Measurements from ENCODE around the gene PCDHAC2. TPM values are rescaled to one million over a fixed set of nuclear protein-coding genes. Genes with fewer than 3 reads are reported as not detected.

The PCDHAC2 gene
- total RNA-seq, 4 donors from 2014 or later = 2.0 to 5.4 (median 3.4) TPM

DNA sequence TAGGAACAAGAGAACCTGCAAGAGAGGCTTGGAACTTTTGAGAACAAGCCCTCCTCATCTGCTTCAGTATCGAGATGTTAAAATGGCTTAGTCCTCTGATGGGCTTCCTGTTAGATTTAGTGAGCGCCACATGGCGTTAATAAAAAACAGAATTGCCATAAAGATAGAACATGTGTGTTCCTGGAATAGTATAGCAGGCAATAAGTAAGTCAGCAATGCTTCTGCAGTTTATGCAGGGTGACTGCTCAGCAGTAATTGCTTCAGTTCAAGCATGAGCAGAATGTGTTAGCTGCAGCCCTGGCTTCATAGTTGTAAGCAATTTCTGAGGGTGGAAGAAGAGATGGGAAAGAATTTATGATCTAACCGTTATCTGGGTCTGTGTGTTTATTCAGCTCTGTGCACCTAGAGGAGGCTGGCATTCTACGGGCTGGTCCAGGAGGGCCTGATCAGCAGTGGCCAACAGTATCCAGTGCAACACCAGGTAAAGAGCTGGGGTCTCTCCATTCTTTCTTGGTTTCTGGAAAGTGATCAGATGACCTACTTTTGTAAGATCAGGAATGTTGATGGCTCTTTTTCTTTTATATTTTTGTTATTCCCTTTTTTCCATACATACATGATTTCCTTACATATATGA lies 15.9 kb downstream of the PCDHAC2 start:
- WGBS, 2 donors = 85 to 87% methylated on average over 5 of the region's 5 CpGs
- Histone ChIP-seq H3K4me3 (replicated peaks in 1 of 3) (no peak overlapping the region), H3K9me3 (no peaks in the 10 kb centered on the region), H3K27ac (no peak overlapping the region), H3K36me3 (no peaks in the 10 kb centered on the region), H3K4me1 (no peaks in the 10 kb centered on the region), H3K27me3 (no peaks in the 10 kb centered on the region)
- no peak for TF ChIP-seq POLR2A (IDR thresholded peaks at IDR 0.05)
- TF ChIP-seq, protein P1, sequence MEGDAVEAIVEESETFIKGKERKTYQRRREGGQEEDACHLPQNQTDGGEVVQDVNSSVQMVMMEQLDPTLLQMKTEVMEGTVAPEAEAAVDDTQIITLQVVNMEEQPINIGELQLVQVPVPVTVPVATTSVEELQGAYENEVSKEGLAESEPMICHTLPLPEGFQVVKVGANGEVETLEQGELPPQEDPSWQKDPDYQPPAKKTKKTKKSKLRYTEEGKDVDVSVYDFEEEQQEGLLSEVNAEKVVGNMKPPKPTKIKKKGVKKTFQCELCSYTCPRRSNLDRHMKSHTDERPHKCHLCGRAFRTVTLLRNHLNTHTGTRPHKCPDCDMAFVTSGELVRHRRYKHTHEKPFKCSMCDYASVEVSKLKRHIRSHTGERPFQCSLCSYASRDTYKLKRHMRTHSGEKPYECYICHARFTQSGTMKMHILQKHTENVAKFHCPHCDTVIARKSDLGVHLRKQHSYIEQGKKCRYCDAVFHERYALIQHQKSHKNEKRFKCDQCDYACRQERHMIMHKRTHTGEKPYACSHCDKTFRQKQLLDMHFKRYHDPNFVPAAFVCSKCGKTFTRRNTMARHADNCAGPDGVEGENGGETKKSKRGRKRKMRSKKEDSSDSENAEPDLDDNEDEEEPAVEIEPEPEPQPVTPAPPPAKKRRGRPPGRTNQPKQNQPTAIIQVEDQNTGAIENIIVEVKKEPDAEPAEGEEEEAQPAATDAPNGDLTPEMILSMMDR (IDR thresholded peaks at IDR 0.05) = no peak
- intact Hi-C loops (cut with DNase I) = no loop called here
- no peak for DNase-seq

DNA sequence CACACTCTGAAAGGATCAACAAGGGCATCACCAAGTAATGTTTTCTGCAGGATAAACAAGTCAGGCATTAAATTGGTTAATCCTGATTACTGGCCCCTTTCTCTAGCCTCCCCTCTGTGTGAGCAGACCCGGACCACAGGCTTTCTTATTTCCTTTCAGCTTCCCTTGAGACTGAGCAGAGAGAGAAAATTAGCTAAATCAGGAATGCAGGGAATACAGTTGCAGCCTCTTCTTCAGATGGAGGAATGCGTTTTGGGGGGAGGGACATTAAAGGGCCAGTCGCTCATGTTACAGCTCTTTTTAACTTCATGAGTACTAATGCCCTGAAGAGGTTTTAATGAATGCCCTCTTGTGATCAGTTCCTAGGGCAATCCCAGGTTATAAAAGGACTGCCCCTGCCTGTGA lies 19.8 kb downstream of the PCDHAC2 start:
- 15 to 21% methylated on average over 3 of the region's 3 CpGs for WGBS, 2 donors
- Histone ChIP-seq H3K4me1 (peaks cover 6 to 11% of the 10 kb centered on the region in 2 donors), H3K27me3 (no peaks in the 10 kb centered on the region), H3K36me3 (no peaks in the 10 kb centered on the region), H3K27ac (no peak overlapping the region), H3K9me3 (no peaks in the 10 kb centered on the region), H3K4me3 (replicated peaks in 1 of 3) (no peak overlapping the region)
- TF ChIP-seq, protein P1 (IDR thresholded peaks at IDR 0.05) = no peak
- no peak for TF ChIP-seq POLR2A (IDR thresholded peaks at IDR 0.05)
- intact Hi-C loops (cut with DNase I) = no loop called here
- DNase-seq = no peak

DNA sequence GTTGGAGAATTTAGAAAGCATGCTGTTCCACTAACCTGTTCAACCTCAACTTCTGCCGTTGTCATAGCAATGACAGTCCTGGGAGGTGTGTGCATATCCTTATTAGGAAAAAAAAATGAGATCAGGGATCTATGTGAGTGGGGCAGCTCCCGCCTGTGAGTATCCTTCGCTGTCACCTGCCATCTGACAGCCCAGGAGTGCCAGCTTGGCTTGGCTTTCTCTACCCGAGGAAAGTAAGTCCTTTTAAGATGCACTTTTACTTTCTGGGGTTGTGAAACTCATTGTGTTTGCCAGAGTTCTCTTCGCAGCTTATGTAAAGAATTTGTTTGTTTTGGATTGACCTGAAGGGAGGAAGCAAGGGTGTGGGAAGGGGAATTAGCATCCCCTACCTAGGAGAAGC lies 21.8 kb downstream of the PCDHAC2 start:
- intact Hi-C loops (cut with DNase I) = no loop called here
- TF ChIP-seq POLR2A (IDR thresholded peaks at IDR 0.05) = no peak
- TF ChIP-seq, protein P1 (IDR thresholded peaks at IDR 0.05) = no peak
- DNase-seq = peak in 1 of 2 donors; percentile 47
- Histone ChIP-seq H3K27ac (no peak overlapping the region), H3K36me3 (no peaks in the 10 kb centered on the region), H3K4me3 (replicated peaks in 1 of 3) (no peak overlapping the region), H3K9me3 (no peaks in the 10 kb centered on the region), H3K4me1 (peaks cover 6 to 11% of the 10 kb centered on the region in 2 donors), H3K27me3 (no peaks in the 10 kb centered on the region)
- WGBS, 2 donors = 43 to 44% methylated on average over 5 of the region's 5 CpGs

DNA sequence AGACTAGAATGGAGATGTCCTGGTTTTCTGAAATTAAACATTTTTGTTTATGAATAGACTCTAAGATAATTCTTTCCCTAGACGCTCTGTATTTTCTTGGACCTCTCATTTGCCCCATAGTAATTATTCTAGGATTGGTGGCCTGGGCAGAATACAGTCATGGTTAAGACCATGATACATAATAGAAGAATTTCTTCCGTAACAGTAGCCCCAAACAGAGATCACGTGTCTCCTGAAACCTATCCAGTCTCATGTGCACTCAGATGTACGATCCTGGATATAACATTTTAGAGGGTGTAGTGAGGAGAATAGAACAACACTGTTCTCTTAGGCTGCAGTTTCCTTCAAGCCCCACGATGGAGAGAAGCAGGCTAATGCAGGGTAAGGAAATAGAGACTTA lies 22.3 kb downstream of the PCDHAC2 start:
- peaks cover 6 to 11% of the 10 kb centered on the region in 2 donors for H3K4me1 ChIP-seq
- no peaks in the 10 kb centered on the region for H3K9me3 ChIP-seq
- H3K36me3 ChIP-seq = no peaks in the 10 kb centered on the region
- H3K27me3 ChIP-seq = no peaks in the 10 kb centered on the region
- no peak for TF ChIP-seq POLR2A (IDR thresholded peaks at IDR 0.05)
- no peak for DNase-seq
- H3K27ac ChIP-seq = peak overlapping the region in 1 of 3 donors; percentile 22
- no peak overlapping the region for H3K4me3 ChIP-seq (replicated peaks in 1 of 3)
- 79 to 84% methylated on average over 5 of the region's 5 CpGs for WGBS, 2 donors
- intact Hi-C loops (cut with DNase I) = no loop called here

DNA sequence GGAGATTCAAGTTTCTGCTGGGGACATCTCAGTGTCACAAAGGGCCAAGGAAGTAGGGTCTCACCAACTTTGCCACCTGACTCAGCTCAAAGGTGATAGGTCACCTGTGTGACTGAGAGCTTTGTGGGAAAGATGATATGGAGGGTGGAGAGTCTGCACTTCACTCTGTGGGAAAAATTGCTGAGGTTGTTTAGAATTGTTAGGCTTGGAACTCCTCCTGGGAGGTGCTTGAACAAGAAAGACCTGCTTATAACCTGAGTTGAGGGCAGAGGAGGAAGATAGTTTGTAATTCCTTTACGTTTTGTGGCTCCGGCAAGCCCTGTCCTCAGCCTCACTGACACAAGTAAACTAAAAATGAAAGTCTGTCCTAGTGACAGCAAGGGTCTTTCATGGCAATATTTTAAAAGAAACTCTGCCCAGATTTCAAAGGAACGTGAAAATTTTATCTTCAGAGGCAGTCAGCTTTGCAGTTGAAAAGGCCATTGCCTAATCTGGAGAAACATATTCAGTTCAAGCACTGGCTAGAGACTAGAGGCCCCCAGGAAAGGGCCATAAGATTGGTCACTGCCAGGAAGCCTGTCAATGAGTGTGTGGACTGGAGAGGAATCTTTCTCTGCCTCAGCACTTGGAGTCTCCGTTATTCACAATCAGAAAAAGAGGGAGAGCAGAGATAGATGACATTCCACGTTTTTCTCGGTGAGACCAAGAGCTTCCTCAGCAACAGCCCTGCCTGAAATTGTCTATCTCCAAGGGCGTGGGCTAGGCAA lies 23.2 kb downstream of the PCDHAC2 start:
- peaks cover 6 to 11% of the 10 kb centered on the region in 2 donors for H3K4me1 ChIP-seq
- 39 to 64% methylated on average over 7 of the region's 7 CpGs for WGBS, 2 donors
- H3K4me3 ChIP-seq (replicated peaks in 1 of 3) = no peak overlapping the region
- intact Hi-C loops (cut with DNase I) = no loop called here
- H3K36me3 ChIP-seq = no peaks in the 10 kb centered on the region
- no peaks in the 10 kb centered on the region for H3K9me3 ChIP-seq
- H3K27me3 ChIP-seq = no peaks in the 10 kb centered on the region
- TF ChIP-seq, protein P1 (IDR thresholded peaks at IDR 0.05) = no peak
- no peak for TF ChIP-seq POLR2A (IDR thresholded peaks at IDR 0.05)
- DNase-seq = no peak
- peak overlapping the region in 2 of 3 donors; percentile 22 to 38 for H3K27ac ChIP-seq

Data from thyroid gland (tissue), 4 donors.